Ecto neural progenitor cell (in vitro differentiated cells): Measurements from ENCODE around the gene DCTD.
A peak's percentile ranks its signal among the peaks of the same experiment; 100 is the strongest.

Experiments used
- DNase-seq: peaks from one replicate; pipeline ENCODE4 v3.0.0-alpha.2; 2018; ENCODE audit warnings: low spot score

The DCTD gene

DNA sequence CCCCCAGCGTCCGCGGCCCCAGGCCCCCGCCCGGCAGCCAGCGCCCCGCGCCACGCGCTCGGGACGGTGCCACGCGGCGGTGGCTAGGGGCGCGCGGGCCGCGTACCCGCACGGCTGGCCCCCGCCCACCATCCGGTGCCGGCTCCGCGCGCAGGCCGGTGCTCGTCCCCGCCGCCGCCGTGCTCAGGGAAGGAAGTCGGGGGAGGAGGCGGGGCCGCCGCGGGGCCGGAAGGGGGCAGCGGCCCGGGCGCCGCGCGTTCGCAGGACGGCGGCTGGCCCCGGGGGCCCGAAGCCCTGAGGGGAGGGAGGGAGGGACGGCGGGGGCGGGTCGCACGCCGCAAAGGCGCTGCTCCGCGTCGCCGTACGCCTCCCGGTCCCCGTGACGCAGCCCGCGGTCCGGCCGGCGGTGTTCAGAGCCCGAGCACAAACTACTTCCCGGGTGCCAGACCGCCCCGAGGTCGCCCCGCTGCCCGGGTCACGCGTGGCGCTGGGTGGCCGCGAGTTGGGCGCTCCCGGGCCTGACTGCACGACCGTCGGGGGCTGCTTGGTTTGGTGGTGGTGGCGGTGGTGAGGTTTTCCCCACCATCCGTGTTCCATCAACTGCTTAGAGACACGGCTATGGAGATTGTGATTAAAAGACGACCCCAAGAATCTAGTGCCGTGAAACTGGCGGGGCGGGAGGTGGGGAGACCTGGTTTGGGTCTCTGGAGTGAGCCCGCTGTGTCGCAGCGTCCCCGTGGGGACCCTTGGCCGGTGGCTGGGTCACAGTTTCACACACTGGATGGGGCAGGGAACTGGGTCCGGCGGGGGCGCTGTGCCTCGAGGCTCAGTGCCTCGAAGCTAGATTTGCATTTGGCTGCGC lies at the start of gene DCTD:
TSS of gene DCTD (minus strand) at position 205 of the 862 bp plus-strand sequence. CDS start 1,818 bp downstream, outside the sequence.
- peak; percentile 87 for DNase-seq

DNA sequence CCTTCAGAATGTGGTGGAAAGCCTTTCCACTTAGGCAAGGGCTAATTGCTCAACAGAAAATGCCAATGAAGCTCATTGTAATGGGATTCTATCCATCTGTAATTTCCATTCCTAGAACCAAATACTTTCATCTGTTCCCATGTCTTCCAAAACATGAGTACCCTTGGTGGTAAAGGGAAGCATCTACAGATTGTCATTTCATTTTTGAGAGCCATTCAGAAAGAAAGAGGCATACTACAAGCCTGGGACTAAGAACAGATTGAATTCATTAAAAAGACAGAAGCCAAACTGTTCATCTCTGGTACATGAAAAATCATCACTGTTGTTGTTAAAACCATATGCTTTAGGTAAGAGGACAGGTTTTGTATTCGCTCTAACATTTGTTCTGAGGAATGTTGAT lies 43.6 kb upstream of the DCTD start:
- no peak for DNase-seq

DNA sequence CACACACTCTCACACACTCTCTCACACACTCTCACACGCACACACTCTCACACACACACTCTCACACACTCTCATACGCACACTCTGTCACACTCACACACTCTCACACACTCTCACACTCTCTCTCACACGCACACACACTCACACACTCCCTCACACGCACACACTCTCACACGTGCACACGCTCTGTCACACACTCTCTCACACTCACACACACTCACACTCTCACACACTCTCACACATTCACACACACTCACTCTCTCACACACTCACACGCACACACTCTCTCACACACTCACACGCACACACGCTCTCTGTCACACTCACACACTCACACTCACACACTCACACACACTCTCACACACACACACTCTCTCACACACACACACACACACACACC lies 43.0 kb upstream of the DCTD start:
- no peak for DNase-seq

DNA sequence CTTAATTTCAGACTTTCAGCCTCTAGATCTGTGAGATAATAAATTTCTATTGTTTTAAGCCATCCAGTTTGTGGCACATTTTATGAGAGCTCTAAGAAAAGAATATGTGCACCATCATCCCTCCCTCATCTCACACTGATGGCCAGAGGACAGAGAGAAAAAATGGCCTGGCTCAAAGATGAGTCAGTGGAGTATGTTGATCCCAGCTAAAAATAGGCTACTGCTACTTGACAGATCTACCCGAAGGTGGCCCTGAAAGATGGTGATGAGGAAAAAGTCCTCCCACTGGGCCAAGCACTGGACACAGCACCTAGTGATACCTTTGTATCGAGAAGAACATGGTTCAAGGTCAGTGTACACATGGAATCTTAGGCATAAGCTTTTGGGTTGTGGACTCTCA lies 38.2 kb upstream of the DCTD start:
- DNase-seq, result no peak

DNA sequence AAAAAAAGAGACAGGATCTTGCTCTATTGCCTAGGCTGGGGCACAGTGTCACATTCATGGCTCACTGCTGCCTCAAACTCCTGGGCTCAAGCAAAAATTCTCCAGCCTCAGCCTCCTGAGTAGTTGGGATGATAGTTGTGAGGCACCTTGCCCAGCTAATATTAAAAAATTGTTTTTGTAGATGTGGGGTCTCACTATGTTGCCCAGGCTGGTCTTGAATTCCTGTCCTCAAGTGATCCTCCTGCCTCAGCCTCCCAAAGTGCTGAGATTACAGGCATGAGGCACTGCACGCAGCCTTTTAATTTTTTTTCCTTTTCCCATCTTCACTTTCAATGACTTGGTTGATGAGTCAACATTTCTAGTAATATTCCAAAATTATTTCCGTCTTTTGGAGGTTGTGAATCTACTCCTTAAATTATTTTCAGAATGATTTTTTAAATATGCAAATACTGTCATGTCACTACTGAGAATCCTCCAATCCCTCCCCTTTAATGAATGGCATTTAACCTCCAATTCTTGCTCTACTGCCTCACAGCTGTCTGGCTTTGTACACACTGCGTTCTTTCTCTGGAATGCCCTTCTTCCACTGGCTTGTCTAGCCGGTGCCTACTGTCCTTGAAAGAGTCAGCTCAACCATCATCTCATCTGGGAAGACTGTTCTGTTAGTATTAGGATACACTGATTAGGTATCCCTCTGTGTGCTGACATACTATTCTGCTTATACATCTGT lies 27.5 kb upstream of the DCTD start:
- no peak for DNase-seq

DNA sequence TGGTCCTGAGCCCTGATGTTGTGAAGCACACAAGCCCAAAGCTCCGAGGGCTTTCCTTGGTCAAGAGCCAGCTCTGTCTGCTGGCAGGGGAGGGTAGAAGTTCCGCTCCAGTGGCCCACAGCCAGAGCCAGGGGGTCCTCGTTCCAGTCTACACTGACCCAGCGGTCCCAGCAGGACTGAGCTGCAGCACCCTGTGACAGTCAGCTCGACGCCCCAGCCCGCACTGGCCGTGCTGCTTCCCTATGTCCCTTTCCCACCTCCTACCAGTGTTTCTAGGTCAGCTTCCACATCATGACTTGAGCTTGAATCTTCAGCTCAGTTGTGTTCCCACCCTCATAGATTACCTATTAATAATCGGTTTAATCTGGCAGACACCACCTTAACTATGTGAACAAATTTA lies 22.5 kb upstream of the DCTD start:
- no peak for DNase-seq

DNA sequence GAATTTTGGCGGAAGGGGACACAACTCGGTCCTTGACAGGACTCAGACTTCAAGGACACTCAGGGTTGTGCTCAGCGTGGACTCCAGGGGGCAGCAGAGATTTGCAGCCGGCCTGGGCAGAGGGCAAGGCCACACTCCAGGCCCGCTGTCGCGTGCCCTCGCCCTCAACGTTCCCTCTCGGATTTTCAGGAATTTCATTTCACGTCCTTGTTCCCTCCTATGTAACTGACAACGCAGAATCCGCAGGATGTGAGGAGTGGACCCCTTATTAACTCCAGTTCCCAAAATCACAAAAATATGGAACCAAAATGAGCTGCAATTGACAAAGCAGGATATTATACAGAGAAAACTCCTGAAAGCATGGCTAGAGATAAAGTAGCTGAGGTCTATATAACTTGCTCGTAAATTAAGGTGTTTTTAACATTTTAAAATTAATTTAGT lies 21.0 kb upstream of the DCTD start:
- DNase-seq, result peak; percentile 85

DNA sequence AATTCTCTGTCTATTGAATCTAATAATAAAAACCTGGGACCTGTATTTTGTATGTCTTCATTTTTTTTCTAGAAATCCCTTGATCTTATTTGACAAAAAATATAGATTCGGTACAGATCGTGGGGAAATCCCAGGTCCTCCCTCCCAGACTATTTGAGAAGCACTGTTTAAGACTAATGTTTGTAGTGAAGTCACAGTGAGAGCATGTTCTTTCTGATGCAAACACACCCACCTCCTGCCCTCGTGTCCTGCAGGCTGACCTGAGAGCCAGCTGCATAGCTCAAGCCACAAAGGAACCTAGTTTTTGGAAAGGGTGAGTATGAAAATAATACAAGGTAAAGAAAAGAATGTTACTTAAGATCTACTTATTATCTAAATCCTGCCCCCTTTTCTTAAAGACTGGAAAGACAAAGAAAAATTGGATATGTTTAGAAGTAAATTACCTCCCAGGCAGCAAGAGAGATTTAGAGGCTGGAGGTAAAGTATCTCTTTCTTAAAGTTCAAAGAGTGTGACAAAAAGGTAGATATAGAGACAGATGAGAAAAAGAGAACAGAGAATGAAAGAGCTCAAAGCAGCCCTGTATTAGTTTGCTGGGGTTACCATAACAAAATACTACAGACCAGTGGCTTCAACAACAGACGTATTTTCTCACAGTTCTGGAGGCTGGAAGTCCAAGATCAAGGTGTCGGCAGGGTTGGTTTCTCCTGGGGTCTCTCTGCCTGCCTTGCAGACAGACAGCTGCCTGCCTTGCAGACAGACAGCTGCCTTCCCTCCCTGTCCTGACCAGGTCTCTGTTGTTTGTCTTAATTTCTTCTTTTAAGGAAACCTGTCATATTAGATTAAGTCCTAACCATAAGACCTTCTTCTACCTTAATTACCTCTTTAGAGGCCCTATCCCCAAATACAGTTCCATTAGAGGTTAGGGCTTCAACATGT lies 20.4 kb upstream of the DCTD start:
- DNase-seq, result no peak

DNA sequence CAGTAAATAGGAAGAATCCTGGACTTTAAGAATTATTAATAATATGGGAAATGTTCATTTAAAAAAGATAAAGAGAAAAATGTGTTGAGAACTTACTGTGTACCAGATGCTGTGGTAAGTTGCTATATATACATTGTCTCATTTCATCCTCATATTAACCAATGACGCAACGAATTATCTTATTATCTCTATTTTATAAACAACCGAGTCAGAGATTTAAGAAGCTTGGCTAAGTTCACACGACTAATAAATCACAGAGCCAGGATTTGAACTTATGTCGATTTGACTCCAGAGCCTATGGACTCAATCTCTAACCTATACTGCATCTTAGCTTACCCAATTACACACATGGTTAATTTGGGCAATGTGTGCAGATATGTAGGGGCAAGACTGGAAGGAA lies 15.5 kb upstream of the DCTD start:
- no peak for DNase-seq

DNA sequence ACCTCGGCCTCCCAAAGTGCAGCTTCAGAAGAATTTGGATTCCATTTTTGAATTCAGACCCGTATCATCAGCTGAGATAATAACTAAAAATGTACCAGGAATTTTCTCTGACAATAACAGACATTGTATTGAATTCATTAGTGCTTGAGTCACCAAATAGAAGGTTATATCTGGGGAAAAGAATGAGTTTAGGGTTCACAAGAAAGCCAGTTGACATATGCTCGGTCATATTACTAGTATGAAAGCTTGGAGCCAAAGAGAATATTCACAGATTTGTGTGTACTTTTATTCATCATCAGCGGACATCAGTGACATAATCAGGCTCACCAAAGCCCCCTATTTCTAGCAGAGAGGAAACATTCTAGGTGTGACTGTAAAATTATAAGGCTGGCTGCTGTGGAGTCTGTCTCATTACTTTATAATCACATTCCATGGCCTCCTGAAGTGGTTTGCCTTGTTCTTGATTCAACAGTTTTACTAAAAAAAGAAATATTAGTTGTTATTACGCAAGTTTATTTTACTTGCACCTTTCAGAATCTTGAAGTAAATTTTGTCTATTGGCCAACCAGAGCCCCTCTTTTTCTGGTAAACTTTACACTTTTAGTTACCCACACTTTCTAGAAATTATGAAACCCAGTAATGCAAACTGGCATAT lies 14.6 kb upstream of the DCTD start:
- no peak for DNase-seq

DNA sequence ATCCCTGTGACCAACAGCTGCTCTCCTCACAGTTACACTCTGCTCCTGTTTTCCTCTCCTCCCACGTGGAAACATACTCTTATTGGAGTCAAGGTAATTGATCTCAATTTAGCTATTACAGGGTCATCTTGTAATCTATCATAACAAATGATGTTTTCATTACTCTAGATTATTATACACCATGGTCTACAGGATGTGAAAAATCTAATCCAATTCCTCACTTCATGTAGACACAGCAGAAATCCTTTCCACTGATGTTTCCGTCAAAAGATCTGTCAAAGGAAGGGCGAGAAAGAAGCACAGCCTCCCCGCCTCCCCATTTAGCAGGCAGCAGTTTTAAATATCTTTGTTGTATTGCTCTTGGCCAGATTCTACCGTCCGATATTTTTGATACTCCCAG lies 13.7 kb upstream of the DCTD start:
- DNase-seq, result no peak

DNA sequence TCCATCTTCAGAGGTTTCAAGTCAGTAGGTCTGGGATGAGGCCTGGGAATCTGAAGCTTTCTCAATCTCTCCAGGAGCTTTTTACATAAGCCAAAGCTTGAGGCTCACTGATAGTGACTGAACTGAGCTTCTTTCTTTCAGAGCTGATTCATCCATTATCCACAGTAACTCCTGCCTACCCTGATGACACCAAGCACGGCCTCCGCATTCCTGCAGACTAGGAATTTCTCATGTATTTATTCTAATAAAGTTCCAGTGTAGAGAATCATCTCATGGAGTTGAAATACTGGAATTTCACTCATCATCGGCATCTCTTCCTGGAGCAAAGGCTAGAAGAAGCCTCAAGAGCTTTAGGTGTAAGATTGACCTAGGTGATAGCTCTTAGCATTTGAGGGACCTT lies 12.1 kb upstream of the DCTD start:
- no peak for DNase-seq

DNA sequence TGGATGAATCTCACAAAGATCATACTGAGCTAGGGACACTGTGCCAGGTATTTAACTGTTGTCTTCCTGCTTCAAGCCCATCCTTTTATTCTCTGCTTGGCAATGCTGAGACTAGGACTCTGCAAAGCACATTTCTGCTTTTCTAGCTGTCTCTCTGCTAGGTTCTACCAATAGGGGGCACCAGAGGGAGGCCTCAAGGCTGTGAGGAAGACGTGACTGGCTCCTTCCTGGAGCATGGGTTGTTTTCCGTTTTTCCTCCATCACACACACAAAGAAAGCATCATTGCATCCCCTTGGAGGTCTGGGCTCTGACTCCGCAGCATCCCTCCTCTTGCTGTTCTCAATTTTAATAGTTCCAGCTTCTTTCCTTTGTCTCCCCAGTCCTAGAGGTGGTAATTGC lies 10.9 kb upstream of the DCTD start:
- DNase-seq, result no peak

DNA sequence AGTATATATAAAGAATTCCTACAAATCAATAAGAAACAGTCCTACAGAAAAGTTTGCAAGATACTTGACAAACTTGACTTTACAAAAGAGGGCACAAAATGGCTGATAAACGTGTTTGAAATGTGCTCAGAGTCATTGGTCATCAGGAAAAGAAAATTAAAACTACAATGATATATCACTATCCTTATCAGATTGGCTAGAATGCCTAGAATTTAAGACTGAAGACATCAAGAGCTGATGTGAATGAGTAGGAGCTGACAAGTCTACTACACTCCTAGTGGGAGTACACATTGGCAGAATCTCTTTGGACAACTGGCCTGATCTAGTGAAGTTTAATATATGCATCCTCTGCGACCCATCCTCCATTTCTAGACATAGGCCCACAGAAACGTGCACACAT lies 10.3 kb upstream of the DCTD start:
- DNase-seq, result no peak

DNA sequence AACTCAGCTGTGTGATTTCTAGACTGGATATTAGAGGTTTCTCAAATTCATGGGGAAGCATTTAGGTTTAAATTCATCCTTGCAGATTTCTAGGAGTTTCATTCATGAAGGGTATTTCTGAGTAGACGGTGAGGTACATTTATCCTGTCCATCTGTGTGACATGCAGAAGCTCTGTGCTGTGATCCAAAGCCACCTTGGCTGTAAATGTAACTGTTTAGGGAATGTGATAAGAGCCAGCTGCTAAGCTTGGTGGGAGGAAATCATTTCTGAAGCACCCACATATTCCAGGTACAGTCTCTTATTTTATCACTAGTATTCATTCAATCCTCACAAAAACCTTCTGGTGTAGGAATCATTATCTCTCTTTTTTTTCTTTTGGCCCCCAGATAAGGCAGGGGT lies 8.7 kb upstream of the DCTD start:
- DNase-seq, result no peak

DNA sequence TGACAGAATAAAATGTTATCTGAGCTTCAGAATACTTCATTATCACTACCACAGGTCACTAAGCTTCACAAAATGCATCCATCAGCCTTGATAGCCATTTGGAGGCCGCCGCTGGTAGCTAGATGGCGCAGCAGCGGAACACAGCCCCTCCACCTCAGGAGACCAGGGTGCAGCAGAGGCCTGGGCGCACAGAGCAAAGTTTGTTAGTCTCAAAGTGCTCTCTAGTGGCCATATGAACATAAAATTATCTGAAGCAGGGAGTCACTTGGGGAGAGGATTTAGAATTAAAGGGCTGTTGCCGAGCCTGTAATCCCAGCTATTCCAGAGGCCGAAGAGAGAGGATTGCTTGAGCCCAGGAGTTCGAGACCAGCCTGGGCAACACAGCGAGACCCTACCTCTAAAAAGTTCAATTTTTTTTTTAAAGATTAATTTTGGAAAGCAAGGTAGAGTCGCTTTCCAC lies 8.1 kb upstream of the DCTD start:
- DNase-seq, result peak; percentile 79

DNA sequence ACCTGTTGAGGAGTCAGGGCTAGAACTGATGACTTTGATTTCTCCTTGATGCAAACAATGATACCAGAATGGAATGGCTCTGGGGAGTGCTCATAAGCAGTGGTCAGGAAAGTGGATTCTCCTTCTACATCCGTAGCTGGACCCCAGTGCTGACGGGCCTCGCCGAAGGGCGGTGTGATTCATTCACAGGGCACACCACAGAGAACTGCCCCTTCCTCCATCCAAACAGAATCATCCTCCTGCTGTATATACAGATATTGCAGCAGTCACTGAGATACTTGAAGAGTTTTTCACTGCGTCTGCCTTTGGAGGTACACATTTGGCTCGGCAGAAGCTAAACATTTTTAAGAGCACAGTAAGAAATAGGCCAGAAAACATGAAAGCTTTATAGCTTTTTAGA lies 7.3 kb upstream of the DCTD start:
- no peak for DNase-seq

DNA sequence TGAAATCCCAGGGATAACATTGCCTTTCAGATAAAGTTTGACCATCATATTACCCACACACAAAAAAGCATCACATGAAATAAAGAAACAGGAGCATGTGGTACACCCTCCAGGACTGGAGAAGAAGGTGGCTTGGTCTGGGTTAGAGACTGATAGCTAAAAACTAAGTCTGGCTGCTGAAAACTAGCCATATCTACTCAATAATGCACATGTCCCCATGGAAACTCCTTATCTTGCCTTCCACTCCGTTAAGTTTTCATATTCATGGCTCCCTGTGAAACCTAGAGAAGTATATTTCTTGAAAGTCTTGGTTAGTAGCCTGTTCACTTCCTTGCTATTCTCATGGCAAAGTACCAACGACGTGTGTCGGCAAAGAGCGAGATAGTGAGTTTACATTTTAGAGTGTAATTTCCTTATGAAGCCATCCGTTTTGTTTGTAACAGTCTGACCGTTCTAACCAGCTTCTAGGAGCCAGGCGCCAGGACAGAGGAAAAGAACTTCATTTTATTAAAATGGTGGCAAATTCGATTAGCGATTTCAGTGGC lies 6.7 kb upstream of the DCTD start:
- DNase-seq, result no peak

DNA sequence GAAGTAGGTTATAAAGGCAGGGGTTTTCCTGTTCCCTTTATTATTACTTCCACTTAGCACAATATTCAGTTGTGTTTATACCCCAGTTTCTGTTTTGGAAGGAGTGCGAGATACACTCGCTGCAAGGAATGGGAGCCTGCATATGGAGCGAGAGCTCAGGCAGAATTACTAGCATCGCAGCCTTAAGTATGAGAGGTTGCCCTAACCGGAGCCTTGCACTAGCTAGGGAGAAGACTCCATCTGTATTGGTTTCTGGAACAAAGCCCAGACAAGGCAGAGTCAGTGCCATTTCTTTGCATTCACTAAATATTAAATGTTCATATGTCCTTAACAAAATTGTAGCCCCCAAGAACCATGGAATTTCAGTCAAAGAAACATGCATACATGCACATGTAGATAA lies 6.2 kb upstream of the DCTD start:
- no peak for DNase-seq

DNA sequence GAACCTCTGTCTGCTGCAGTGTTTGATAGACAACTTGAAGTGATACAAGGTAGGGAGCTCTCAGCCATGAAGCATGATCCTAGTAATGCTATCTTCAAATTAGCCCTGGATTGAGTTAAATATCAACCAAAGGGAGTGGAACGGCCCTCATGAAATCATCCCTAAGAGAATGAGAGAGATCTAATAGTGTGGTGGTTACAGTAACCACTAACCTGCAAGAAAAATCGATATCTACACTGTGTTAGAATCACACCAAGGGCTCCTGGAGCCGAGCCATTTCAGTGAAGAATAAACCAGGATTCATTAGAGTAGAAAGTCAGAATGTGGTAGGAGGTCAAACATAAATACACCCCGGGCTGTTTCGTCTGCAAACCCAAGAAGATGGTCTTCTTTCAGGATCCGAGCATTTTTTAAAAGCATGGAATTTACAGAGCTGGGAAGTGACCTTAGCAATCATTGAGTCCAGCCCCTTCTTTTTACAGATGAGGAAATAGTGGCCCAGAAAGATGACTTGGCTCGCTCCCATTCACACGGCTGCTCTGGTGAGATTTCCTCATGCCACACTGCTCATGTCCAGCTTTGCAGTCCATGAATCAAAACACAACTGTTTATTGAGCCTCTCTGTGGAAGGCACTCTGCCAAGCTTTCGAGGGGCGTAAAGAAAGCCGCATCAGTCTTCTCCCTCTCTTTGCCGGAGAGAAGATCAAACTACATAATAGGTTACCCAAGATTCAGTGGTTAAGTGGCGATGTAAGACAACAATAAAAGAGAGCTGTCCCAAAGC lies 5.5 kb upstream of the DCTD start:
- no peak for DNase-seq

DNA sequence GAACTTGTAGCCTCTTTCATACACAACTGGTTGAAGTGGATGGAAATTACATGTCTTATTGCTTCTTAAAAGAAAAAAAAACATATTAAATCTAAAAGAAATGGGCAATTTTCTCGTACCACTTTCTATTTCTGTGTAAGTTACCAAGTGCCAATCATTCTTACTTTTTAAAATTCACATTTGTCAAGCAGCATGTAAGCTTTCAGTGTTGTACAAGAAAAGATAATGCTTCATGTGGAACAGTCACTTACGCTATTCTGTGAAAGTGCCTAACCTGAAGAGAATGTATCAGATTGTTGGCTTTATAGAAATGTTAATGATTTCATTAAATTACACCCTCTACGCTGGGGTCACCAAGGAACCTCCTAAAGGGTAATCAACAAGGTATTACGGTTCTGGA lies 4.4 kb upstream of the DCTD start:
- no peak for DNase-seq
